H1 (cell line): ENCODE data around the gene RAP2A. TPM values are rescaled to one million over a fixed set of nuclear protein-coding genes. Genes with fewer than 3 reads are reported as not detected.

ENCODE experiments used
- CTCF ChIA-PET: fragments of 300-600 bp; sonication (Branson Sonifier 250); formaldehyde crosslinking; loops from one replicate; lab custom pipeline; 2021; ENCODE audit not compliant: partially characterized antibody; lab: Charles Lee
- POLR2A ChIA-PET: fragments of 300-600 bp; sonication (Branson Sonifier 250); formaldehyde crosslinking; loops from one replicate; lab custom pipeline; 2021; ENCODE audit warnings: inconsistent platforms; ENCODE audit not compliant: partially characterized antibody; lab: Charles Lee
- DNase-seq, 2 experiments: peaks; one replicate each; pipeline versions ENCODE4 v3.0.0 to v3.0.0-alpha.2; 2010 to 2022; ENCODE audit warnings: low spot score in 2 of 2, low read depth in 1 of 2, mixed read lengths in 1 of 2
- FAIRE-seq: peaks from 2 replicates; lab custom pipeline; 2011; peaks lifted over from hg19 to GRCh38; lab: Jason Lieb, UNC
- H2AFZ ChIP-seq: 2 replicates; pipeline ENCODE4 v1.8.1; 2012; ENCODE audit warnings: low read length, inconsistent platforms
- H2AK5ac ChIP-seq: 2 replicates; pipeline ENCODE4 v1.6.1; 2013; ENCODE audit warnings: low read depth, low read length
- H2BK120ac ChIP-seq: replicated peaks from 2 replicates; pipeline ENCODE3; 2013; ENCODE audit warnings: low read depth, low read length, inconsistent platforms
- H2BK12ac ChIP-seq: 2 replicates; pipeline ENCODE4 v1.6.1; 2013; ENCODE audit warnings: low read depth, low read length
- H2BK15ac ChIP-seq: 2 replicates; pipeline ENCODE4 v1.6.1; 2013; ENCODE audit warnings: low read length
- H2BK20ac ChIP-seq: 2 replicates; pipeline ENCODE4 v1.6.1; 2013; ENCODE audit warnings: low read length
- H2BK5ac ChIP-seq: 2 replicates; pipeline ENCODE4 v1.6.1; 2013; ENCODE audit warnings: low read depth, low read length
- H3K14ac ChIP-seq: 2 replicates; pipeline ENCODE4 v1.6.1; 2013; ENCODE audit warnings: inconsistent platforms; ENCODE audit not compliant: insufficient read length
- H3K18ac ChIP-seq: 2 replicates; pipeline ENCODE4 v1.6.1; 2013; ENCODE audit warnings: low read length; ENCODE audit errors: extremely low read depth
- H3K23ac ChIP-seq: 2 replicates; pipeline ENCODE4 v1.6.1; 2013; ENCODE audit warnings: inconsistent platforms; ENCODE audit not compliant: insufficient read length
- H3K23me2 ChIP-seq: 2 replicates; pipeline ENCODE4 v1.6.1; 2013; ENCODE audit warnings: low read depth, low read length
- H3K27ac ChIP-seq: 2 replicates; pipeline ENCODE4 v1.6.1; 2011; ENCODE audit warnings: low read depth, low read length, inconsistent platforms
- H3K27me3 ChIP-seq, 4 experiments: replicated peaks in 1 of 4; 1 replicate in 1 of 4; 2 replicates in 3 of 4; pipeline versions ENCODE4 v1.6.1 to v1.8.1; 2011 to 2013; ENCODE audit warnings: low read length in 3 of 4, mild to moderate bottlenecking in 3 of 4, inconsistent platforms in 2 of 4, mixed read lengths in 2 of 4, moderate library complexity in 1 of 4; ENCODE audit not compliant: control insufficient read depth in 3 of 4, insufficient read depth in 3 of 4; ENCODE audit errors: extremely low read depth in 1 of 4
- H3K36me3 ChIP-seq, 4 experiments: 2 replicates each; pipeline versions ENCODE4 v1.6.1 to v1.8.1; 2011 to 2013; ENCODE audit warnings: mild to moderate bottlenecking in 4 of 4, low read length in 3 of 4, moderate library complexity in 2 of 4, control low read depth in 1 of 4, inconsistent platforms in 1 of 4; ENCODE audit not compliant: insufficient read depth in 4 of 4, control insufficient read depth in 2 of 4
- H3K4ac ChIP-seq: replicated peaks from 2 replicates; pipeline ENCODE3; 2013; ENCODE audit warnings: low read length, low read depth, mixed read lengths, inconsistent platforms; ENCODE audit not compliant: insufficient read length
- H3K4me1 ChIP-seq, 4 experiments: replicated peaks in 1 of 4; 1 replicate in 1 of 4; 2 replicates in 3 of 4; pipeline versions ENCODE4 v1.6.1 to v1.8.1; 2011 to 2013; ENCODE audit warnings: low read length in 3 of 4, inconsistent platforms in 2 of 4, mixed read lengths in 1 of 4; ENCODE audit not compliant: insufficient read depth in 4 of 4, control insufficient read depth in 3 of 4
- H3K4me2 ChIP-seq, 2 experiments: 2 replicates each; pipeline versions ENCODE4 v1.6.1 to v1.8.1; 2011 to 2013; ENCODE audit warnings: low read depth in 2 of 2, low read length in 2 of 2, control low read depth in 1 of 2, inconsistent platforms in 1 of 2, mild to moderate bottlenecking in 1 of 2; ENCODE audit not compliant: insufficient read depth in 1 of 2
- H3K4me3 ChIP-seq, 4 experiments: fragments of 200-600, 300-600 bp in 1 of 4; sonication (generic), shearing (Covaris generic), sonication (Bioruptor Twin) in 1 of 4; 2 replicates each; pipeline versions ENCODE4 v1.5.1 to v1.8.1; 2011 to 2016; ENCODE audit warnings: low read length in 4 of 4, low read depth in 3 of 4, control low read depth in 2 of 4, inconsistent platforms in 2 of 4, mild to moderate bottlenecking in 2 of 4, mixed read lengths in 1 of 4, moderate library complexity in 1 of 4; ENCODE audit not compliant: insufficient read depth in 2 of 4; ENCODE audit errors: extremely low read depth in 1 of 4
- H3K56ac ChIP-seq: replicated peaks from 2 replicates; pipeline ENCODE3; 2013; ENCODE audit warnings: low read depth, mild to moderate bottlenecking, mixed read lengths, low read length, inconsistent platforms; ENCODE audit not compliant: insufficient read length
- H3K79me1 ChIP-seq: 2 replicates; pipeline ENCODE4 v1.6.1; 2013; ENCODE audit warnings: low read depth, low read length, control low read depth
- H3K79me2 ChIP-seq, 2 experiments: 2 replicates each; pipeline versions ENCODE4 v1.6.1 to v1.8.1; 2012 to 2013; ENCODE audit warnings: low read length in 2 of 2, mild to moderate bottlenecking in 2 of 2, inconsistent platforms in 1 of 2; ENCODE audit not compliant: insufficient read depth in 2 of 2, control insufficient read depth in 1 of 2
- H3K9ac ChIP-seq, 4 experiments: replicated peaks in 1 of 4; 1 replicate in 1 of 4; 2 replicates in 3 of 4; pipeline versions ENCODE4 v1.6.1 to v1.8.1; 2011 to 2013; ENCODE audit warnings: low read depth in 3 of 4, low read length in 3 of 4, control low read depth in 2 of 4, mild to moderate bottlenecking in 2 of 4, moderate library complexity in 2 of 4, inconsistent platforms in 1 of 4; ENCODE audit errors: extremely low read depth in 1 of 4
- H3K9me3 ChIP-seq, 2 experiments: 2 replicates each; pipeline versions ENCODE4 v1.6.1 to v1.8.1; 2012 to 2013; ENCODE audit warnings: mild to moderate bottlenecking in 2 of 2, moderate library complexity in 2 of 2, control low read depth in 1 of 2, inconsistent platforms in 1 of 2, low read depth in 1 of 2, low read length in 1 of 2, mixed read lengths in 1 of 2; ENCODE audit not compliant: insufficient read depth in 2 of 2
- H4K20me1 ChIP-seq, 2 experiments: replicated peaks in 1 of 2; 2 replicates each; pipeline versions ENCODE3 to v1.8.1; 2011 to 2013; ENCODE audit warnings: inconsistent platforms in 2 of 2, low read length in 2 of 2, mild to moderate bottlenecking in 1 of 2; ENCODE audit not compliant: insufficient read depth in 2 of 2, control insufficient read depth in 1 of 2
- H4K5ac ChIP-seq: 2 replicates; pipeline ENCODE4 v1.6.1; 2013; ENCODE audit warnings: low read length, low read depth, mixed read lengths, inconsistent platforms; ENCODE audit not compliant: insufficient read length
- H4K8ac ChIP-seq: 2 replicates; pipeline ENCODE4 v1.8.0; 2013; ENCODE audit warnings: mild to moderate bottlenecking, moderate library complexity, low read length, inconsistent platforms; ENCODE audit not compliant: insufficient read depth; ENCODE audit errors: extremely low read depth
- H4K91ac ChIP-seq: replicated peaks from 2 replicates; pipeline ENCODE3; 2013; ENCODE audit warnings: low read length, mixed read lengths, inconsistent platforms; ENCODE audit not compliant: insufficient read length
- GTF2F1 ChIP-seq: IDR thresholded peaks from 2 replicates; pipeline ENCODE4 v1.6.1; 2012; ENCODE audit warnings: low read depth, low read length, improper control_type of control experiment, borderline replicate concordance
- HDAC2 ChIP-seq, 2 experiments: fragments of 300-600 bp in 1 of 2; sonication (generic) in 1 of 2; IDR thresholded peaks; 2 replicates each; pipeline ENCODE4 v1.6.1; 2011 to 2012; ENCODE audit warnings: low read depth in 2 of 2, low read length in 2 of 2, mild to moderate bottlenecking in 2 of 2, moderate library complexity in 2 of 2, borderline replicate concordance in 1 of 2, inconsistent platforms in 1 of 2
- POLR2AphosphoS5 ChIP-seq: IDR thresholded peaks from 2 replicates; pipeline ENCODE4 v1.6.1; 2011; ENCODE audit warnings: low read depth, low read length
- SIX5 ChIP-seq: IDR thresholded peaks from 2 replicates; pipeline ENCODE4 v1.6.1; 2011; ENCODE audit warnings: mild to moderate bottlenecking, low read depth, low read length
- TAF1 ChIP-seq: IDR thresholded peaks from 2 replicates; pipeline ENCODE4 v1.6.1; 2011; ENCODE audit warnings: mild to moderate bottlenecking, low read depth, low read length
- WGBS, 2 experiments: shearing (Covaris generic) in 1 of 2; methylation state at CpG; one replicate each; pipeline versions ENCODE4 v1.1.6 to v1.1.7; 2013 to 2015; ENCODE audit warnings: low lambda C conversion rate in 2 of 2, mixed read lengths in 2 of 2, inconsistent platforms in 1 of 2, low coverage in 1 of 2, missing lambda C conversion rate in 1 of 2; ENCODE audit not compliant: insufficient replicate concordance in 2 of 2, insufficient coverage in 1 of 2, insufficient read length in 1 of 2; ENCODE audit errors: extremely low coverage in 1 of 2, missing lambda C conversion rate in 1 of 2; 5-methylcytosine and 5-hydroxymethylcytosine counted together
- polyA plus RNA-seq, 7 experiments: library from polyadenylated mRNA; depleted of rRNA in 3 of 7; stranded (reverse) in 5 of 7; unstranded in 2 of 7; fragments of >200 nt in 5 of 7; fragments of 200-250 nt in 2 of 7; gene quantifications; 1 replicate in 5 of 7; 2 replicates in 1 of 7; 4 replicates in 1 of 7; pipeline versions ENCODE4 v1.2.1 to v1.2.3, GENCODE V29; 2011 to 2013; ENCODE audit warnings: missing spikeins in 2 of 7, mixed read lengths in 2 of 7
- total RNA-seq: library from RNA; stranded (reverse); fragmentation: NEBNext Ultra II Directional; extraction: Animal tissue kit (Norgen Biotek cat#: 25700); gene quantifications from 2 replicates; pipeline ENCODE4 v1.2.1, GENCODE V29; 2021

The RAP2A gene
- total and polyA plus RNA-seq, 2 of the 8 experiments (the other 6 are each of a cell fraction or from before 2014, with no cell fraction given) = 8.4 to 43.4 TPM

DNA sequence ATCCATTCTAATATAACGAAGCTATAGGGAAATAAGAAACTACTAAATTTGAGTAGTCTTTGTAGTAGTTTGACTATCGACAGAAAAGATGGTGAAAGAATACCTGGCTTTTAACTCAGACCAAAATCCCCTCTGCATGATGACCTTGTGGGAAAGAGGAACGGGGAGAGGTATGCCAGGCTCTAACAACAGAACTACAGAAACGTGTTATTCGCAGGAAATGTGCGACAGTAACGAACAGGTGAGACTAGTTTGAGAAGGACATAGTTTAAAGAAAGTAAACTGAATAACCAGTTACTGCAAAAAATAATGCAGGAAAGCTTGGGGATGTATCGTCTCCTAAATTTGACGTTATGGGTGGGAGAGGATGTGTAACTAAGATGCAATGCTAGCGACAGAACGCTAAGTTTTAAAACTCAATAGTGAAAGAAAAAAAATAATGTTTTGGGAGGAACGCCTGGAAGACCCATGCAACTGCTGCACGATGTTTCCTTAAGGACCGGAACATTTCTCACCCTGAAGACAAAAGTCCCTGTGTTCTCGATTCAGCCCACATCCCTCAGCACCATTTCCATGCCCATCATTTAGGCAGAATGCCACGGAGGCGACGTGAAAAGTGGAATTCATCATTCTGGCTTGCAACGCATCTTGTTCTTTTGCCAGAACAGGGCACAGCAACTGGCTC lies 1.6 kb upstream of the RAP2A start:
- no peak overlapping the region for H2BK120ac ChIP-seq
- H3K4me1 ChIP-seq = peaks cover 0 to 3% (median 1%) of the 10 kb centered on the region in 4 experiments; a peak in 3 of 7 replicates
- H3K9ac ChIP-seq = peak overlapping the region; percentile 65 to 98 (median 78)
- H3K56ac ChIP-seq = no peak overlapping the region
- peaks cover 0 to 3% of the 10 kb centered on the region in 2 experiments for H4K20me1 ChIP-seq
- peak overlapping the region; percentile 37; the same call in 1 of the 2 replicates for H2BK15ac ChIP-seq
- peak overlapping the region; percentile 90; the same call in 1 of the 2 replicates for H4K8ac ChIP-seq
- no peak for DNase-seq
- peak overlapping the region; percentile 43; the same call in 1 of the 2 replicates for H3K18ac ChIP-seq
- H3K23me2 ChIP-seq = peaks cover 12% of the 10 kb centered on the region
- ChIA-PET CTCF (interaction anchor here (0.7 to 1.6 kb wide), 3 partner anchors 27 to 56 kb away, joined by 3 to 4 read pairs (median 3); no protein-coding TSS in a partner anchor), POLR2A (interaction anchor here (0.8 to 2.7 kb wide), 5 partner anchors 15 to 23 kb away, joined by 3 to 11 read pairs (median 3); no protein-coding TSS in a partner anchor)
- no peak for FAIRE-seq
- H2BK12ac ChIP-seq = peak overlapping the region; percentile 72
- peak overlapping the region; percentile 75 for H4K91ac ChIP-seq
- peak overlapping the region; percentile 68; the same call in 1 of the 2 replicates for H3K27ac ChIP-seq
- peak overlapping the region; percentile 79 to 93 for H3K4me2 ChIP-seq
- peak overlapping the region; percentile 80 for H2BK5ac ChIP-seq
- no peaks in the 10 kb centered on the region; the same call in 1 of the 2 replicates for H3K79me1 ChIP-seq
- H2AFZ ChIP-seq = peak overlapping the region; percentile 97
- H2AK5ac ChIP-seq = no peak overlapping the region
- peaks cover 3 to 30% of the 10 kb centered on the region in 2 experiments; a peak in 2 of 4 replicates for H3K79me2 ChIP-seq
- no peak overlapping the region for H3K14ac ChIP-seq
- H4K5ac ChIP-seq = peak overlapping the region; percentile 54
- H3K9me3 ChIP-seq = no peaks in the 10 kb centered on the region
- H3K4ac ChIP-seq = no peak overlapping the region
- H3K4me3 ChIP-seq = peak overlapping the region; percentile 79 to 98 (median 90)
- 11% methylated on average over 19 of the region's 19 CpGs; no CpG with 5 or more reads in 1 of the 2 experiments for WGBS, 2 experiments
- no peaks in the 10 kb centered on the region; a peak in 1 of 8 replicates for H3K36me3 ChIP-seq
- no peak overlapping the region for H3K23ac ChIP-seq
- H3K27me3 ChIP-seq = no peaks in the 10 kb centered on the region
- H2BK20ac ChIP-seq = no peak overlapping the region
- TF ChIP-seq TAF1 (peak; percentile 80), HDAC2 (IDR thresholded peaks at IDR 0.05; ENCODE audit: borderline replicate concordance in 1 of 2, low read depth in 2 of 2, low read length in 2 of 2) (0 out of 4 replicates have a peak, but pooled peaks of 1 of the 2 experiments have one; percentile 13), SIX5 (no peak), POLR2AphosphoS5 (peak; percentile 73; the same call in 1 of the 2 replicates), GTF2F1 (no peak)
